ENCODE data around the gene POLR1A.

DNA sequence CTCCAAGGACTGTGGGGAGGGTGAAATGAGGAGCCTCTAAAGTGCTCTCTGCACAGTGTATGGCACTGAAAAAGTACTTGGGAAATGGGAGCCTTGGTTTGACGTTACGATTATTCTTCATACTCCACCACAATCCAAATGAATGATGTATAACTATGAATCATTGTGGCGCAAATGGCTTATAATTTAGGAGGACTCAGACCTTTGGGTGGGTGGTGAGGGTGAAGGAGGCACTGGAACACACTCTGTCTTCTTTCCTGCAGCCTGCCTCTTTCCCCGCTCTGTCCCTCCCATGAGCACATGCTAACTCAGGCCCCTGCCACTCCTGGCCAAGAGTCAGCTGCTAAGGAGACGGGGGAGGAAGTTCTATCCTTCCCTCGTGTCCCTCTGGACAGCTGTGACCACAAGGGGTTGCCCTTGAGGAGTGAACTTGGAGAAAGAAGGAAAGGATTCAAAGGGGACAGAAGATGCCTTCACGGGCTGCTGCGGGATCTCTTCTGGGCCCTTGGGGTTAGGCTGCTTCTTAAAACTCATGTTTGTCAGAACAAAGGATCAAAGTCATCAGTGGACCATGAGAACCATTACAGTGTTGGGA is 36.5 kb downstream of the POLR1A start:
- TF ChIP-seq POLR2A (IDR thresholded peaks at IDR 0.05; ENCODE audit: low read depth, low read length) (no peak), POLR2AphosphoS5 (IDR thresholded peaks at IDR 0.05; ENCODE audit: insufficient read depth, low read depth, low read length) (no peak), FOS (IDR thresholded peaks at IDR 0.05; ENCODE audit: borderline replicate concordance, insufficient read depth, low read length) (no peak), GATA2 (IDR thresholded peaks at IDR 0.05; ENCODE audit: insufficient read depth, insufficient read length, low read depth, low read length) (no peak)
- TF ChIP-seq, protein P1, sequence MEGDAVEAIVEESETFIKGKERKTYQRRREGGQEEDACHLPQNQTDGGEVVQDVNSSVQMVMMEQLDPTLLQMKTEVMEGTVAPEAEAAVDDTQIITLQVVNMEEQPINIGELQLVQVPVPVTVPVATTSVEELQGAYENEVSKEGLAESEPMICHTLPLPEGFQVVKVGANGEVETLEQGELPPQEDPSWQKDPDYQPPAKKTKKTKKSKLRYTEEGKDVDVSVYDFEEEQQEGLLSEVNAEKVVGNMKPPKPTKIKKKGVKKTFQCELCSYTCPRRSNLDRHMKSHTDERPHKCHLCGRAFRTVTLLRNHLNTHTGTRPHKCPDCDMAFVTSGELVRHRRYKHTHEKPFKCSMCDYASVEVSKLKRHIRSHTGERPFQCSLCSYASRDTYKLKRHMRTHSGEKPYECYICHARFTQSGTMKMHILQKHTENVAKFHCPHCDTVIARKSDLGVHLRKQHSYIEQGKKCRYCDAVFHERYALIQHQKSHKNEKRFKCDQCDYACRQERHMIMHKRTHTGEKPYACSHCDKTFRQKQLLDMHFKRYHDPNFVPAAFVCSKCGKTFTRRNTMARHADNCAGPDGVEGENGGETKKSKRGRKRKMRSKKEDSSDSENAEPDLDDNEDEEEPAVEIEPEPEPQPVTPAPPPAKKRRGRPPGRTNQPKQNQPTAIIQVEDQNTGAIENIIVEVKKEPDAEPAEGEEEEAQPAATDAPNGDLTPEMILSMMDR (IDR thresholded peaks at IDR 0.05; ENCODE audit: extremely low read depth in 1 of 2, insufficient read depth in 1 of 2, low read depth in 1 of 2, low read length in 2 of 2) = no peak

All from endothelial cell of umbilical vein (primary cell).